Mucosa of stomach (tissue), 1 donor: Measurements from ENCODE around the gene SLC26A11.

Source experiments
- H3K27me3 ChIP-seq: one replicate; pipeline ENCODE4 v1.7.0; 2013; ENCODE audit warnings: mild to moderate bottlenecking, low read length; ENCODE audit not compliant: control insufficient read depth, insufficient read depth
- H3K36me3 ChIP-seq: one replicate; pipeline ENCODE4 v1.7.0; 2013; ENCODE audit warnings: low read length; ENCODE audit not compliant: control insufficient read depth, insufficient read depth
- H3K4me1 ChIP-seq: one replicate; pipeline ENCODE4 v1.7.0; 2013; ENCODE audit warnings: mild to moderate bottlenecking, low read length; ENCODE audit not compliant: control insufficient read depth, insufficient read depth
- H3K4me3 ChIP-seq: one replicate; pipeline ENCODE4 v1.7.0; 2013; ENCODE audit warnings: low read length
- H3K9ac ChIP-seq: one replicate; pipeline ENCODE4 v1.7.0; 2013; ENCODE audit warnings: mild to moderate bottlenecking, low read length, moderate library complexity
- H3K9me3 ChIP-seq: one replicate; pipeline ENCODE4 v1.7.0; 2013; ENCODE audit warnings: mild to moderate bottlenecking, low read length, moderate library complexity; ENCODE audit not compliant: control insufficient read depth
- donor health status: Pancreatic carcinoma.

The SLC26A11 gene

GRCh38 chr17:80287806-80288567 lies 67.8 kb downstream of the SLC26A11 start:
- Histone ChIP-seq H3K9me3 (no peaks in the 10 kb centered on the region), H3K36me3 (peaks cover 17% of the 10 kb centered on the region), H3K9ac (no peak overlapping the region), H3K4me1 (no peaks in the 10 kb centered on the region), H3K27me3 (no peaks in the 10 kb centered on the region), H3K4me3 (no peak overlapping the region)

GRCh38 chr17:80289616-80290015 lies 69.4 kb downstream of the SLC26A11 start:
- H3K4me1 ChIP-seq = no peaks in the 10 kb centered on the region
- H3K9me3 ChIP-seq = no peaks in the 10 kb centered on the region
- H3K36me3 ChIP-seq = peaks cover 17% of the 10 kb centered on the region
- H3K27me3 ChIP-seq = no peaks in the 10 kb centered on the region
- H3K4me3 ChIP-seq = no peak overlapping the region
- H3K9ac ChIP-seq = no peak overlapping the region

- Histone ChIP-seq H3K36me3 (peaks cover 20% of the 10 kb centered on the region), H3K9ac (no peak overlapping the region), H3K9me3 (no peaks in the 10 kb centered on the region)
Measured at GRCh38 chr17:80290156-80290555, 69.9 kb downstream of the SLC26A11 start.

GRCh38 chr17:80291260-80291659 lies 71.0 kb downstream of the SLC26A11 start:
- Histone ChIP-seq H3K4me3 (no peak overlapping the region), H3K36me3 (peaks cover 25% of the 10 kb centered on the region), H3K9me3 (no peaks in the 10 kb centered on the region)

More at GRCh38 chr17:80290156-80290555, 69.9 kb downstream of the SLC26A11 start:
- no peaks in the 10 kb centered on the region for H3K27me3 ChIP-seq
- H3K4me1 ChIP-seq = no peaks in the 10 kb centered on the region
- no peak overlapping the region for H3K4me3 ChIP-seq

GRCh38 chr17:80291691-80292487 lies 71.7 kb downstream of the SLC26A11 start:
- Histone ChIP-seq H3K9ac (no peak overlapping the region), H3K27me3 (no peaks in the 10 kb centered on the region), H3K9me3 (no peaks in the 10 kb centered on the region), H3K4me3 (no peak overlapping the region), H3K4me1 (no peaks in the 10 kb centered on the region), H3K36me3 (peaks cover 25% of the 10 kb centered on the region)

More at GRCh38 chr17:80291260-80291659, 71.0 kb downstream of the SLC26A11 start:
- Histone ChIP-seq H3K4me1 (no peaks in the 10 kb centered on the region), H3K9ac (no peak overlapping the region), H3K27me3 (no peaks in the 10 kb centered on the region)

- H3K27me3 ChIP-seq = no peaks in the 10 kb centered on the region
- H3K36me3 ChIP-seq = peaks cover 25% of the 10 kb centered on the region
- no peaks in the 10 kb centered on the region for H3K4me1 ChIP-seq
Measured at GRCh38 chr17:80292521-80292971, 72.3 kb downstream of the SLC26A11 start.

GRCh38 chr17:80294210-80294609 lies 74.0 kb downstream of the SLC26A11 start:
- Histone ChIP-seq H3K4me1 (no peaks in the 10 kb centered on the region), H3K9me3 (no peaks in the 10 kb centered on the region), H3K27me3 (no peaks in the 10 kb centered on the region), H3K36me3 (peaks cover 32% of the 10 kb centered on the region), H3K4me3 (no peak overlapping the region), H3K9ac (no peak overlapping the region)

More at GRCh38 chr17:80292521-80292971, 72.3 kb downstream of the SLC26A11 start:
- Histone ChIP-seq H3K9me3 (no peaks in the 10 kb centered on the region), H3K9ac (no peak overlapping the region), H3K4me3 (no peak overlapping the region)

GRCh38 chr17:80294653-80295052 lies 74.4 kb downstream of the SLC26A11 start:
- Histone ChIP-seq H3K4me1 (no peaks in the 10 kb centered on the region), H3K9me3 (no peaks in the 10 kb centered on the region), H3K27me3 (no peaks in the 10 kb centered on the region), H3K36me3 (peaks cover 31% of the 10 kb centered on the region), H3K9ac (no peak overlapping the region), H3K4me3 (no peak overlapping the region)

GRCh38 chr17:80295146-80295545 lies 74.9 kb downstream of the SLC26A11 start:
- H3K9me3 ChIP-seq = no peaks in the 10 kb centered on the region
- no peaks in the 10 kb centered on the region for H3K27me3 ChIP-seq
- H3K36me3 ChIP-seq = peaks cover 26% of the 10 kb centered on the region
- no peak overlapping the region for H3K9ac ChIP-seq
- no peaks in the 10 kb centered on the region for H3K4me1 ChIP-seq
- no peak overlapping the region for H3K4me3 ChIP-seq

- H3K36me3 ChIP-seq = peaks cover 22% of the 10 kb centered on the region
- no peak overlapping the region for H3K9ac ChIP-seq
- H3K27me3 ChIP-seq = no peaks in the 10 kb centered on the region
- no peaks in the 10 kb centered on the region for H3K9me3 ChIP-seq
- no peaks in the 10 kb centered on the region for H3K4me1 ChIP-seq
- H3K4me3 ChIP-seq = no peak overlapping the region
Measured at GRCh38 chr17:80295559-80295958, 75.3 kb downstream of the SLC26A11 start.

- Histone ChIP-seq H3K36me3 (peaks cover 22% of the 10 kb centered on the region), H3K4me1 (no peaks in the 10 kb centered on the region), H3K9ac (no peak overlapping the region), H3K4me3 (no peak overlapping the region), H3K9me3 (no peaks in the 10 kb centered on the region), H3K27me3 (no peaks in the 10 kb centered on the region)
Measured at GRCh38 chr17:80296221-80296620, 76.0 kb downstream of the SLC26A11 start.

- H3K36me3 ChIP-seq = peaks cover 19% of the 10 kb centered on the region
Measured at GRCh38 chr17:80297996-80298560, 77.9 kb downstream of the SLC26A11 start.

More at GRCh38 chr17:80297996-80298560, 77.9 kb downstream of the SLC26A11 start:
- Histone ChIP-seq H3K9ac (no peak overlapping the region), H3K27me3 (no peaks in the 10 kb centered on the region), H3K9me3 (no peaks in the 10 kb centered on the region), H3K4me1 (no peaks in the 10 kb centered on the region), H3K4me3 (no peak overlapping the region)
